ENCODE data around the gene CLRN1.

DNA sequence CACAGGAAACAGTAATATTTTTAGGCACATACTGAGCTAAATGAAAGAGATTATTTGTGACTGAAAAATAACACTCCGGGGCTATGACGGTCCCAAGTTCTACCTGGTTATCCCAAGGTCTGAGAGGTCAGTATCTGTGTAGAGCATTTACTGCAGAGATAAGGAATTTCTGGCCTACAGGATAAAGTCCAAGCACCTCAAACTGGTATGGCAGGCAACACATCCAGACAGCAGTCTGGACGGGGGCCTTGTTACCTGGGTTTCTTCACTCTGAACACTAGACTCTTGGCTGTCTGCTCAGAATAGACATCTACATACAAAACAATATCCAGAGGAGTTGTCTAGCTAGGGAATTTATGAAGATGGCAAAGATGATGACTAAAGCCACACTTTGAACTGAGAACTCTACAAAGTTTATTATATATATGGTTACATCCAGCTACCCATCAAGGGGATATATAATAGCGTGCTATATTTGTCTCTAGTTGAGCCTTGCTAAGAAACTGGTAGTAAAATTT is 42.0 kb upstream of the CLRN1 start:
- TF ChIP-seq CTCF (IDR thresholded peaks at IDR 0.05) (no peak), POLR2A (IDR thresholded peaks at IDR 0.05) (no peak), POLR2AphosphoS5 (IDR thresholded peaks at IDR 0.05) (no peak)

Measured in transverse colon (tissue), 4 donors.